ENCODE data around the gene STK10.

GRCh38 chr5:172118891-172119290 is 69.1 kb downstream of the STK10 start:
- TF ChIP-seq CTCF (IDR thresholded peaks at IDR 0.05; ENCODE audit: low read depth, low read length, poor library complexity, severe bottlenecking) (no peak), EZH2phosphoT487 (IDR thresholded peaks at IDR 0.05; ENCODE audit: borderline replicate concordance, low read length) (no peak)

Data from DOHH2 (cell line).